GM12878 (cell line): Measurements from ENCODE around the gene KBTBD7. TPM values are rescaled to one million over a fixed set of nuclear protein-coding genes. Genes with fewer than 3 reads are reported as not detected.

Experiments
- ATAC-seq: fragments of 200-7000 bp; cut with Tn5 transposase; 3 replicates; pipeline ENCODE4 v1.9.1; 2020; ENCODE audit warnings: mild to moderate bottlenecking, moderate library complexity
- BruUV-seq: library from RNA; stranded (reverse); fragments of 400-500 nt; replicated peaks from 2 replicates; lab custom pipeline; 2021; lab: Mats Ljungman, UMichigan
- CTCF ChIA-PET: fragments of 300-600 bp; sonication (Branson Sonifier 250); formaldehyde crosslinking; extraction: SDS; loops from one replicate; lab custom pipeline; 2021; ENCODE audit warnings: inconsistent platforms; lab: Yijun Ruan, JAX
- POLR2A ChIA-PET: fragments of 350-600 bp; formaldehyde crosslinking; extraction: SDS; loops from one replicate; lab custom pipeline; 2021; ENCODE audit warnings: inconsistent platforms; lab: Charles Lee
- RAD21 ChIA-PET: fragments of 300-600 bp; sonication (Branson Sonifier 250); formaldehyde crosslinking; loops from one replicate; lab custom pipeline; 2023; ENCODE audit warnings: antibody characterized with exemption; ENCODE audit not compliant: unreplicated experiment; lab: Charles Lee
- SMC1A ChIA-PET: fragments of 300-600 bp; sonication (Branson Sonifier 250); formaldehyde crosslinking; loops from one replicate; lab custom pipeline; 2023; ENCODE audit not compliant: unreplicated experiment, uncharacterized antibody; lab: Charles Lee
- DNase-seq: peaks from one replicate; pipeline ENCODE4 v3.0.0-alpha.2; 2011; ENCODE audit warnings: low read depth, low spot score
- FAIRE-seq: peaks from 3 replicates; lab custom pipeline; 2011; peaks lifted over from hg19 to GRCh38; lab: Jason Lieb, UNC
- H2AFZ ChIP-seq: 2 replicates; pipeline ENCODE4 v1.6.0; 2011; ENCODE audit warnings: low read depth, low read length, control low read depth; ENCODE audit not compliant: control insufficient read depth
- H3K27ac ChIP-seq: 2 replicates; pipeline ENCODE4 v1.5.1; 2011; ENCODE audit warnings: control low read depth; ENCODE audit not compliant: control insufficient read depth, insufficient read depth
- H3K27me3 ChIP-seq, 2 experiments: replicated peaks in 1 of 2; 2 replicates each; pipeline versions ENCODE4 v1.6.0 to v1.6.1; 2011; ENCODE audit warnings: low read length in 1 of 2; ENCODE audit not compliant: control insufficient read depth in 2 of 2, insufficient read depth in 2 of 2
- H3K36me3 ChIP-seq, 2 experiments: 2 replicates each; pipeline ENCODE4 v1.5.1; 2011; ENCODE audit warnings: low read length in 1 of 2; ENCODE audit not compliant: control insufficient read depth in 2 of 2, insufficient read depth in 2 of 2
- H3K4me1 ChIP-seq: 2 replicates; pipeline ENCODE4 v1.6.1; 2011; ENCODE audit warnings: mild to moderate bottlenecking, low read length, moderate library complexity, mixed read lengths; ENCODE audit not compliant: control insufficient read depth, insufficient read depth
- H3K4me2 ChIP-seq: 2 replicates; pipeline ENCODE4 v1.6.0; 2011; ENCODE audit warnings: control low read depth; ENCODE audit not compliant: control insufficient read depth, insufficient read depth
- H3K4me3 ChIP-seq: fragments of 200-600 bp; sonication (generic); 2 replicates; pipeline ENCODE4 v1.5.1; 2016
- H3K79me2 ChIP-seq: 2 replicates; pipeline ENCODE4 v1.6.0; 2011; ENCODE audit warnings: low read length; ENCODE audit not compliant: control insufficient read depth, insufficient read depth
- H3K9ac ChIP-seq: 2 replicates; pipeline ENCODE4 v1.8.0; 2011; ENCODE audit warnings: low read length, control low read depth, mixed read lengths; ENCODE audit not compliant: control insufficient read depth, insufficient read depth
- H3K9me3 ChIP-seq: replicated peaks from 3 replicates; pipeline ENCODE4 v1.5.1; 2011; ENCODE audit warnings: mild to moderate bottlenecking, low read length; ENCODE audit not compliant: control insufficient read depth, insufficient read depth
- H4K20me1 ChIP-seq: 2 replicates; pipeline ENCODE4 v1.6.0; 2011; ENCODE audit not compliant: control insufficient read depth, insufficient read depth
- ATF7 ChIP-seq: fragments of 450-650 bp; IDR thresholded peaks from 2 replicates; pipeline ENCODE4 v1.6.1; 2016; ENCODE audit warnings: low read depth, mild to moderate bottlenecking
- BMI1 ChIP-seq: fragments of 450-650 bp; IDR thresholded peaks from 2 replicates; pipeline ENCODE4 v1.6.1; 2016; ENCODE audit warnings: mild to moderate bottlenecking, moderate library complexity, borderline replicate concordance
- CEBPZ ChIP-seq: fragments of 150-350 bp; IDR thresholded peaks from 2 replicates; pipeline ENCODE4 v1.6.1; 2016; ENCODE audit warnings: low read depth, low read length
- EED ChIP-seq: sonication (generic); IDR thresholded peaks from 2 replicates; pipeline ENCODE4 v1.6.1; 2016; ENCODE audit warnings: antibody characterized with exemption, low read depth
- ESRRA ChIP-seq: IDR thresholded peaks from 2 replicates; pipeline ENCODE4 v1.6.1; 2012; ENCODE audit warnings: mild to moderate bottlenecking, low read length, improper control_type of control experiment
- FOXK2 ChIP-seq: fragments of 450-650 bp; IDR thresholded peaks from 2 replicates; pipeline ENCODE4 v1.6.1; 2017; ENCODE audit warnings: mild to moderate bottlenecking, moderate library complexity
- HDGF ChIP-seq: fragments of 450-650 bp; IDR thresholded peaks from 2 replicates; pipeline ENCODE4 v1.6.1; 2016; ENCODE audit warnings: antibody characterized with exemption
- KDM1A ChIP-seq: fragments of 200-600 bp; sonication (generic); IDR thresholded peaks from 2 replicates; pipeline ENCODE4 v1.6.1; 2016; ENCODE audit warnings: borderline replicate concordance
- MXI1 ChIP-seq: fragments of 150-350 bp; IDR thresholded peaks from 2 replicates; pipeline ENCODE4 v1.6.1; 2011; ENCODE audit warnings: low read depth, mild to moderate bottlenecking, inconsistent platforms, low read length, improper control_type of control experiment
- PAX8 ChIP-seq: fragments of 450-650 bp; IDR thresholded peaks from 2 replicates; pipeline ENCODE4 v1.6.1; 2017; ENCODE audit warnings: mild to moderate bottlenecking, moderate library complexity
- SMC3 ChIP-seq: IDR thresholded peaks from 2 replicates; pipeline ENCODE4 v1.6.1; 2011; ENCODE audit warnings: low read length, improper control_type of control experiment, borderline replicate concordance
- ZNF274 ChIP-seq: IDR thresholded peaks from one replicate; pipeline ENCODE4 v1.8.0; 2011; ENCODE audit not compliant: insufficient read length, insufficient read depth
- whole genome bisulfite sequencing: methylation state at CpG from one replicate; pipeline ENCODE4 v1.1.6; 2016; ENCODE audit warnings: low lambda C conversion rate; ENCODE audit not compliant: insufficient replicate concordance, insufficient coverage; ENCODE audit errors: missing lambda C conversion rate; 5-methylcytosine and 5-hydroxymethylcytosine counted together
- in situ Hi-C: fragments of 300-500 bp; cut with MboI; formaldehyde crosslinking; loops from 9 replicates; pipeline ENCODE4 v1.14.3; 2018; ENCODE audit warnings: mixed read lengths
- intact Hi-C: fragments of 100-400 bp; cut with micrococcal nuclease; formaldehyde crosslinking; loops from one replicate; pipeline ENCODE4 v1.14.2; 2022; ENCODE audit not compliant: unreplicated experiment
- polyA plus RNA-seq, 11 experiments: library from polyadenylated mRNA; depleted of rRNA in 4 of 11; unstranded in 6 of 11; stranded (reverse) in 5 of 11; fragments of >200 nt; fragmentation: Nextera tagmentation in 4 of 11; fragmentation: Illumina TruSeq in 1 of 11; extraction: Ambion mirVana in 4 of 11; extraction: Trizol in 1 of 11; gene quantifications; 1 replicate in 1 of 11; 2 replicates in 10 of 11; pipeline versions ENCODE4 v1.2.1 to v1.2.3, GENCODE V29; 2011 to 2016; ENCODE audit warnings: inconsistent platforms in 2 of 11, missing spikeins in 2 of 11, low read depth in 1 of 11
- total RNA-seq, 4 experiments: library from RNA; depleted of rRNA in 3 of 4; stranded (reverse); fragments of >200 nt in 3 of 4; fragmentation: Illumina TruSeq in 1 of 4; extraction: Trizol in 1 of 4; gene quantifications; 2 replicates each; pipeline versions ENCODE4 v1.2.1 to v1.2.3, GENCODE V29; 2013 to 2021
- TF ChIP-seq, protein P1 (sequence below): fragments of 450-650 bp; IDR thresholded peaks from 2 replicates; pipeline ENCODE4 v1.6.1; 2017; ENCODE audit warnings: low read depth, mild to moderate bottlenecking, moderate library complexity

KBTBD7 gene
- total and polyA plus RNA-seq, 10 of the 15 experiments (the other 5 are each of a cell fraction or from before 2014, with no cell fraction given): 1.8 to 6.0 (median 4.3) TPM

GRCh38 chr13:41150058-41150457 is 44.3 kb downstream of the KBTBD7 start (continued):
- no peak for TF ChIP-seq HDGF
- no peak for TF ChIP-seq BMI1
- TF ChIP-seq CEBPZ: no peak
- TF ChIP-seq SMC3: no peak

- H3K4me3 ChIP-seq: no peak overlapping the region
- no peak overlapping the region for H3K4me2 ChIP-seq
- H3K27ac ChIP-seq: no peak overlapping the region
- in situ Hi-C loops (no loop called here), intact Hi-C loops (no loop called here)
- ChIA-PET RAD21 (no interaction called here), POLR2A (no interaction called here), CTCF (no interaction called here), SMC1A (no interaction called here)
- no peaks in the 10 kb centered on the region for H3K79me2 ChIP-seq
- BruUV-seq: no TSS peak
- no peaks in the 10 kb centered on the region for H4K20me1 ChIP-seq
- H3K27me3 ChIP-seq: no peaks in the 10 kb centered on the region
- no peak overlapping the region for H3K9ac ChIP-seq
- FAIRE-seq (no peak), ATAC-seq (no peak), DNase-seq (no peak)
- no peak overlapping the region for H2AFZ ChIP-seq
- H3K9me3 ChIP-seq: peaks cover 15% of the 10 kb centered on the region
- H3K4me1 ChIP-seq: no peaks in the 10 kb centered on the region
- 41% methylated on average over 3 of the region's 3 CpGs for WGBS
- no peaks in the 10 kb centered on the region for H3K36me3 ChIP-seq
- no peak for TF ChIP-seq EED
- TF ChIP-seq ESRRA: no peak
- TF ChIP-seq MXI1: no peak
- TF ChIP-seq ZNF274: no peak
- TF ChIP-seq ATF7: no peak
- TF ChIP-seq, protein P1, sequence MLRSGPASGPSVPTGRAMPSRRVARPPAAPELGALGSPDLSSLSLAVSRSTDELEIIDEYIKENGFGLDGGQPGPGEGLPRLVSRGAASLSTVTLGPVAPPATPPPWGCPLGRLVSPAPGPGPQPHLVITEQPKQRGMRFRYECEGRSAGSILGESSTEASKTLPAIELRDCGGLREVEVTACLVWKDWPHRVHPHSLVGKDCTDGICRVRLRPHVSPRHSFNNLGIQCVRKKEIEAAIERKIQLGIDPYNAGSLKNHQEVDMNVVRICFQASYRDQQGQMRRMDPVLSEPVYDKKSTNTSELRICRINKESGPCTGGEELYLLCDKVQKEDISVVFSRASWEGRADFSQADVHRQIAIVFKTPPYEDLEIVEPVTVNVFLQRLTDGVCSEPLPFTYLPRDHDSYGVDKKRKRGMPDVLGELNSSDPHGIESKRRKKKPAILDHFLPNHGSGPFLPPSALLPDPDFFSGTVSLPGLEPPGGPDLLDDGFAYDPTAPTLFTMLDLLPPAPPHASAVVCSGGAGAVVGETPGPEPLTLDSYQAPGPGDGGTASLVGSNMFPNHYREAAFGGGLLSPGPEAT: peak; percentile 50; the same call in 1 of the 2 replicates
- TF ChIP-seq FOXK2: no peak
- peak; percentile 75 for TF ChIP-seq CEBPZ
- no peak for TF ChIP-seq PAX8
- no peak for TF ChIP-seq KDM1A
These were observed 45.7 kb downstream of the KBTBD7 start for GRCh38 chr13:41148419-41149283.
